ENCODE results near the gene PHIP.
A peak's percentile ranks its signal among the peaks of the same experiment; 100 is the strongest.

DNA sequence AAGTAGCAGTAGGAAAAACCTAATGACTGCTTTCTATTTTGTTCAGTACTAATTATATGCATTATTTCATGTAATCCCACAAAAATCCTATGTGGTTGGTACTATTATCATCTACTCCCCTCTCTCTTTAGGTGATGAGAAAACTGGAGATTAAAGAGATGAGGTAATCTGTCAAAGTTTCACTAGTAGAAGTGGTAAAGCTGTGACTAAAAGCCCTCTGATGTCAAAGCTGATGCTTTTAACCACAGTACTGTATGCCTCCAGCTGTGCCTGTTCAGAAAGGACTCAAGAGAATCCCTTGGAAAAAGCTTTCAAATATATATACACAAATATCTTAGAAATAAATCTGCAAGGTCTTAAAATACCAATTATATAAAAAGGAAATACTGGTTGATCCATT, 38.0 kb downstream of the PHIP start:
- TF ChIP-seq ZNF274 (IDR thresholded peaks at IDR 0.05; ENCODE audit: insufficient read depth, insufficient read length), result no peak
- TF ChIP-seq TAF1 (IDR thresholded peaks at IDR 0.05; ENCODE audit: borderline replicate concordance, low read depth, low read length), result no peak
- peak in 1 of 2 experiments; percentile 20; a peak in 1 of 4 replicates for TF ChIP-seq EP300 (IDR thresholded peaks at IDR 0.05; ENCODE audit: borderline replicate concordance in 1 of 2, control insufficient read depth in 1 of 2, low read depth in 2 of 2, low read length in 2 of 2)
- TF ChIP-seq, protein P1, sequence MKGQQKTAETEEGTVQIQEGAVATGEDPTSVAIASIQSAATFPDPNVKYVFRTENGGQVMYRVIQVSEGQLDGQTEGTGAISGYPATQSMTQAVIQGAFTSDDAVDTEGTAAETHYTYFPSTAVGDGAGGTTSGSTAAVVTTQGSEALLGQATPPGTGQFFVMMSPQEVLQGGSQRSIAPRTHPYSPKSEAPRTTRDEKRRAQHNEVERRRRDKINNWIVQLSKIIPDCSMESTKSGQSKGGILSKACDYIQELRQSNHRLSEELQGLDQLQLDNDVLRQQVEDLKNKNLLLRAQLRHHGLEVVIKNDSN (IDR thresholded peaks at IDR 0.05; ENCODE audit: borderline replicate concordance, extremely low read length, insufficient read depth, low read depth, low read length), result no peak
- TF ChIP-seq EZH2 (IDR thresholded peaks at IDR 0.05; ENCODE audit: borderline replicate concordance, control insufficient read depth, low read depth, low read length), result no peak
- TF ChIP-seq HDAC6 (IDR thresholded peaks at IDR 0.05; ENCODE audit: unreplicated experiment), result no peak
- TF ChIP-seq, protein P2, sequence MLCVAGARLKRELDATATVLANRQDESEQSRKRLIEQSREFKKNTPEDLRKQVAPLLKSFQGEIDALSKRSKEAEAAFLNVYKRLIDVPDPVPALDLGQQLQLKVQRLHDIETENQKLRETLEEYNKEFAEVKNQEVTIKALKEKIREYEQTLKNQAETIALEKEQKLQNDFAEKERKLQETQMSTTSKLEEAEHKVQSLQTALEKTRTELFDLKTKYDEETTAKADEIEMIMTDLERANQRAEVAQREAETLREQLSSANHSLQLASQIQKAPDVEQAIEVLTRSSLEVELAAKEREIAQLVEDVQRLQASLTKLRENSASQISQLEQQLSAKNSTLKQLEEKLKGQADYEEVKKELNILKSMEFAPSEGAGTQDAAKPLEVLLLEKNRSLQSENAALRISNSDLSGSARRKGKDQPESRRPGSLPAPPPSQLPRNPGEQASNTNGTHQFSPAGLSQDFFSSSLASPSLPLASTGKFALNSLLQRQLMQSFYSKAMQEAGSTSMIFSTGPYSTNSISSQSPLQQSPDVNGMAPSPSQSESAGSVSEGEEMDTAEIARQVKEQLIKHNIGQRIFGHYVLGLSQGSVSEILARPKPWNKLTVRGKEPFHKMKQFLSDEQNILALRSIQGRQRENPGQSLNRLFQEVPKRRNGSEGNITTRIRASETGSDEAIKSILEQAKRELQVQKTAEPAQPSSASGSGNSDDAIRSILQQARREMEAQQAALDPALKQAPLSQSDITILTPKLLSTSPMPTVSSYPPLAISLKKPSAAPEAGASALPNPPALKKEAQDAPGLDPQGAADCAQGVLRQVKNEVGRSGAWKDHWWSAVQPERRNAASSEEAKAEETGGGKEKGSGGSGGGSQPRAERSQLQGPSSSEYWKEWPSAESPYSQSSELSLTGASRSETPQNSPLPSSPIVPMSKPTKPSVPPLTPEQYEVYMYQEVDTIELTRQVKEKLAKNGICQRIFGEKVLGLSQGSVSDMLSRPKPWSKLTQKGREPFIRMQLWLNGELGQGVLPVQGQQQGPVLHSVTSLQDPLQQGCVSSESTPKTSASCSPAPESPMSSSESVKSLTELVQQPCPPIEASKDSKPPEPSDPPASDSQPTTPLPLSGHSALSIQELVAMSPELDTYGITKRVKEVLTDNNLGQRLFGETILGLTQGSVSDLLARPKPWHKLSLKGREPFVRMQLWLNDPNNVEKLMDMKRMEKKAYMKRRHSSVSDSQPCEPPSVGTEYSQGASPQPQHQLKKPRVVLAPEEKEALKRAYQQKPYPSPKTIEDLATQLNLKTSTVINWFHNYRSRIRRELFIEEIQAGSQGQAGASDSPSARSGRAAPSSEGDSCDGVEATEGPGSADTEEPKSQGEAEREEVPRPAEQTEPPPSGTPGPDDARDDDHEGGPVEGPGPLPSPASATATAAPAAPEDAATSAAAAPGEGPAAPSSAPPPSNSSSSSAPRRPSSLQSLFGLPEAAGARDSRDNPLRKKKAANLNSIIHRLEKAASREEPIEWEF (IDR thresholded peaks at IDR 0.05; ENCODE audit: insufficient replicate concordance, low read depth, low read length), result no peak

All from GM12878 (cell line).